SK-N-SH treated with all-trans-retinoic acid at 6 μM for 48 hours (cell line): ENCODE data around the gene MAST4.

ENCODE experiments used
- BACH2 ChIP-seq: fragments of 250-450 bp; sonication (Bioruptor Pico); IDR thresholded peaks from 2 replicates; pipeline ENCODE4 v1.9.0; 2021; ENCODE audit warnings: mild to moderate bottlenecking, borderline replicate concordance
- ISL1 ChIP-seq: fragments of 250-450 bp; sonication (Bioruptor Pico); IDR thresholded peaks from 2 replicates; pipeline ENCODE4 v2.1.2; 2022; ENCODE audit warnings: mild to moderate bottlenecking, moderate library complexity
- PPARA ChIP-seq: fragments of 250-450 bp; sonication (Bioruptor Pico); IDR thresholded peaks from 2 replicates; pipeline ENCODE4 v1.5.0; 2020; ENCODE audit warnings: mild to moderate bottlenecking, borderline replicate concordance
- RARB ChIP-seq: fragments of 250-450 bp; sonication (Bioruptor Pico); IDR thresholded peaks from 2 replicates; pipeline ENCODE4 v1.8.0; 2021; ENCODE audit warnings: mild to moderate bottlenecking, moderate library complexity
- TCF4 ChIP-seq: fragments of 250-450 bp; sonication (Bioruptor Pico); IDR thresholded peaks from 2 replicates; pipeline ENCODE4 v1.8.0; 2021; ENCODE audit warnings: mild to moderate bottlenecking, moderate library complexity, borderline replicate concordance
- ZFP3 ChIP-seq: fragments of 250-450 bp; sonication (Bioruptor Pico); IDR thresholded peaks from 2 replicates; pipeline ENCODE4 v1.5.0; 2020; ENCODE audit warnings: mild to moderate bottlenecking, moderate library complexity
- ZNF8 ChIP-seq: fragments of 450-650 bp; formaldehyde crosslinking; IDR thresholded peaks from 2 replicates; pipeline ENCODE4 v1.5.0; 2020; ENCODE audit warnings: mild to moderate bottlenecking, moderate library complexity
- TF ChIP-seq, protein P1 (sequence below): fragments of 250-450 bp; sonication (Bioruptor Pico); IDR thresholded peaks from 2 replicates; pipeline ENCODE4 v1.5.1; 2021; ENCODE audit warnings: mild to moderate bottlenecking, moderate library complexity
- TF ChIP-seq, protein P2 (sequence below): fragments of 250-450 bp; sonication (Bioruptor Pico); IDR thresholded peaks from 2 replicates; pipeline ENCODE4 v1.5.0; 2020; ENCODE audit warnings: mild to moderate bottlenecking, moderate library complexity

DNA sequence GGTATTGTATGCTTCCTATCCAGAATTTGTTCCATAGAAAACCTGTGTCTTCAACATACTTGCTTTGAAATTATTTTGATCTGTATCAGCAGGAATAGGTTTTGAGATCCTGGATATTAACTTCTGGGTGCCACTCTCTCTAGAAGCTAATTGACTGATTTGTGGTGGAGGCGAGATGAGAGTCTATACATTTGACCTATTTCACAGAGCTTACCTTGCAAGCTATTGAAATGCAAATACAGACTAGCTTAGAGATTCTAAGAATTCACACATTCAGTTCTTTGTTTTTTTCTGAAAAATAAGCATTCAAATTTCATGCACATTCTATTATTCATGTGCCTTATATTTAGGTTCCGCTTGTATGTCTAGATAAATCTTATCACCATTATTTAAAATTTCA lies 246.3 kb downstream of the MAST4 start:
- TF ChIP-seq TCF4 (no peak), ISL1 (CRISPR knock-in tag) (no peak), ZNF8 (CRISPR knock-in tag) (no peak), PPARA (CRISPR knock-in tag) (no peak), RARB (CRISPR knock-in tag) (no peak), BACH2 (CRISPR knock-in tag) (no peak), ZFP3 (CRISPR knock-in tag) (no peak)
- TF ChIP-seq, protein P1, sequence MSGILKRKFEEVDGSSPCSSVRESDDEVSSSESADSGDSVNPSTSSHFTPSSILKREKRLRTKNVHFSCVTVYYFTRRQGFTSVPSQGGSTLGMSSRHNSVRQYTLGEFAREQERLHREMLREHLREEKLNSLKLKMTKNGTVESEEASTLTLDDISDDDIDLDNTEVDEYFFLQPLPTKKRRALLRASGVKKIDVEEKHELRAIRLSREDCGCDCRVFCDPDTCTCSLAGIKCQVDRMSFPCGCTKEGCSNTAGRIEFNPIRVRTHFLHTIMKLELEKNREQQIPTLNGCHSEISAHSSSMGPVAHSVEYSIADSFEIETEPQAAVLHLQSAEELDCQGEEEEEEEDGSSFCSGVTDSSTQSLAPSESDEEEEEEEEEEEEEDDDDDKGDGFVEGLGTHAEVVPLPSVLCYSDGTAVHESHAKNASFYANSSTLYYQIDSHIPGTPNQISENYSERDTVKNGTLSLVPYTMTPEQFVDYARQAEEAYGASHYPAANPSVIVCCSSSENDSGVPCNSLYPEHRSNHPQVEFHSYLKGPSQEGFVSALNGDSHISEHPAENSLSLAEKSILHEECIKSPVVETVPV (CRISPR knock-in tag), result no peak
- TF ChIP-seq, protein P2, sequence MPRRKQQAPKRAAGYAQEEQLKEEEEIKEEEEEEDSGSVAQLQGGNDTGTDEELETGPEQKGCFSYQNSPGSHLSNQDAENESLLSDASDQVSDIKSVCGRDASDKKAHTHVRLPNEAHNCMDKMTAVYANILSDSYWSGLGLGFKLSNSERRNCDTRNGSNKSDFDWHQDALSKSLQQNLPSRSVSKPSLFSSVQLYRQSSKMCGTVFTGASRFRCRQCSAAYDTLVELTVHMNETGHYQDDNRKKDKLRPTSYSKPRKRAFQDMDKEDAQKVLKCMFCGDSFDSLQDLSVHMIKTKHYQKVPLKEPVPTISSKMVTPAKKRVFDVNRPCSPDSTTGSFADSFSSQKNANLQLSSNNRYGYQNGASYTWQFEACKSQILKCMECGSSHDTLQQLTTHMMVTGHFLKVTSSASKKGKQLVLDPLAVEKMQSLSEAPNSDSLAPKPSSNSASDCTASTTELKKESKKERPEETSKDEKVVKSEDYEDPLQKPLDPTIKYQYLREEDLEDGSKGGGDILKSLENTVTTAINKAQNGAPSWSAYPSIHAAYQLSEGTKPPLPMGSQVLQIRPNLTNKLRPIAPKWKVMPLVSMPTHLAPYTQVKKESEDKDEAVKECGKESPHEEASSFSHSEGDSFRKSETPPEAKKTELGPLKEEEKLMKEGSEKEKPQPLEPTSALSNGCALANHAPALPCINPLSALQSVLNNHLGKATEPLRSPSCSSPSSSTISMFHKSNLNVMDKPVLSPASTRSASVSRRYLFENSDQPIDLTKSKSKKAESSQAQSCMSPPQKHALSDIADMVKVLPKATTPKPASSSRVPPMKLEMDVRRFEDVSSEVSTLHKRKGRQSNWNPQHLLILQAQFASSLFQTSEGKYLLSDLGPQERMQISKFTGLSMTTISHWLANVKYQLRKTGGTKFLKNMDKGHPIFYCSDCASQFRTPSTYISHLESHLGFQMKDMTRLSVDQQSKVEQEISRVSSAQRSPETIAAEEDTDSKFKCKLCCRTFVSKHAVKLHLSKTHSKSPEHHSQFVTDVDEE (CRISPR knock-in tag), result no peak
